Measurements from ENCODE around the gene EME1. TPM values are rescaled to one million over a fixed set of nuclear protein-coding genes. Genes with fewer than 3 reads are reported as not detected.

Gene EME1
- total RNA-seq, 1 experiment from 2014 or later: 20.0 TPM

DNA sequence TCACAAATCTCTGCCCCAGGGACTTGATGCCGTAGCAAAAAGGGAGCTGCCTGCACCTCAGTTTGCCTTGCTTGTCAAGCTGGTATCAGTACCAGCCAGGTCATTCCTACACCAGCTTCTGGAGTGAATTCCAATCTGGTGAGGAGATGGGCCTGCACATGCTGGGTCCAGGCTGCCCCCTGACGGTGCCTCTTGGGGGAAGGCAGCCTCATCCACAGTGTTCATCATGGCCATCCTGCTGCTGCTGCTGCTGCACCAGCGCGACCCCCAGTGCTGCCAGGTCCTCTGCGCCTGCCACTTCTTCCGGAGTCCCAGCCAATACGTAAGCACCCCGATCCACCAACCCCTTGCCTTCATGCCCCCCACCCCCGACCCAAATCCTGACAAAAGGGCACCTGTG lies 8.3 kb upstream of the EME1 start:
- no peak overlapping the region for H3K9ac ChIP-seq (ENCODE audit: low read length)
- intact Hi-C loops (cut with micrococcal nuclease): no loop called here
- H3K4me2 ChIP-seq (ENCODE audit: low read length): no peak overlapping the region
- ChIA-PET POLR2A (ENCODE audit: unreplicated experiment) (no interaction called here), CTCF (interaction anchor here (0.6 kb wide), 1 partner anchor 114 kb away, joined by 5 read pairs; no protein-coding TSS in a partner anchor)
- H3K4me1 ChIP-seq (ENCODE audit: insufficient read depth, low read length): no peaks in the 10 kb centered on the region
- peaks cover 6% of the 10 kb centered on the region for H3F3A ChIP-seq (ENCODE audit: low read length, unreplicated experiment)
- no peak for DNase-seq
- no peak overlapping the region for H2AFZ ChIP-seq (ENCODE audit: low read length)
- no TSS peak for BruUV-seq (replicated peaks)
- H3K79me2 ChIP-seq (ENCODE audit: low read length): no peaks in the 10 kb centered on the region
- H3K27ac ChIP-seq (ENCODE audit: low read length): no peak overlapping the region
- H3K36me3 ChIP-seq (ENCODE audit: low read depth, low read length): peaks cover 28% of the 10 kb centered on the region
- no peaks in the 10 kb centered on the region for H3K9me3 ChIP-seq (ENCODE audit: low read length)
- no peaks in the 10 kb centered on the region for H4K20me1 ChIP-seq (ENCODE audit: low read length)
- H3K9me2 ChIP-seq (replicated peaks; ENCODE audit: low read length): no peaks in the 10 kb centered on the region
- no peak overlapping the region for H3K4me3 ChIP-seq (ENCODE audit: low read length)
- no peaks in the 10 kb centered on the region for H3K27me3 ChIP-seq (ENCODE audit: low read length)
- TF ChIP-seq EZH2phosphoT487 (IDR thresholded peaks at IDR 0.05; ENCODE audit: borderline replicate concordance, low read length) (no peak), EZH2 (IDR thresholded peaks at IDR 0.05; ENCODE audit: low read length, unreplicated experiment) (no peak), CTCF (conservative IDR thresholded peaks at IDR 0.05; ENCODE audit: low read depth, low read length) (no peak)
- ATAC-seq: no peak

DNA sequence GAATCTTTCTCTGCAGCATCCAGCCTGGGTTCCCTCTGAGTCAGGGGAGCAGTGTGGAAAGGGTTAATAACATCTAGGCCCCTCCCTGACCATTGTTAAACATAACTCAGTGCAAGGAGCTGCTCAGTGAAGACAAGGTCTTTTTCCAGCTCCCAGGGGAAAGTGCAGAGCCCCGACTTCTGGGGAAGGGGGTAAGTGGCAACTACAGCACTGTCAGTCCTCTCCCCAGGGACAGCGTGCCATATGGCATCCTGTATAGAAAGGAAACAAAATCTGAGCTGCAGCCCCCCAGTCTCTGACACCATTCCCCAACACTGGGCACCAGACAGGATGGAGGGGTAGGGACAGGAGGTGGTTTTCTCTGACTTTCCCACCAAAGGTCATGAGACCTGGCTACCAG lies 7.9 kb upstream of the EME1 start:
- BruUV-seq (replicated peaks): no TSS peak
- peaks cover 32% of the 10 kb centered on the region for H3K36me3 ChIP-seq (ENCODE audit: low read depth, low read length)
- no peak for ATAC-seq
- H3K79me2 ChIP-seq (ENCODE audit: low read length): peaks cover 3% of the 10 kb centered on the region; the same call in 1 of the 2 replicates
- TF ChIP-seq CTCF (conservative IDR thresholded peaks at IDR 0.05; ENCODE audit: low read depth, low read length) (no peak), EZH2phosphoT487 (IDR thresholded peaks at IDR 0.05; ENCODE audit: borderline replicate concordance, low read length) (no peak), EZH2 (IDR thresholded peaks at IDR 0.05; ENCODE audit: low read length, unreplicated experiment) (no peak)
- no peaks in the 10 kb centered on the region for H3K9me3 ChIP-seq (ENCODE audit: low read length)
- H3K4me1 ChIP-seq (ENCODE audit: insufficient read depth, low read length): no peaks in the 10 kb centered on the region
- no peak overlapping the region for H3K27ac ChIP-seq (ENCODE audit: low read length)
- H3K4me3 ChIP-seq (ENCODE audit: low read length): no peak overlapping the region
- intact Hi-C loops (cut with micrococcal nuclease): no loop called here
- no peak overlapping the region for H3K4me2 ChIP-seq (ENCODE audit: low read length)
- H3K9ac ChIP-seq (ENCODE audit: low read length): no peak overlapping the region
- H4K20me1 ChIP-seq (ENCODE audit: low read length): no peaks in the 10 kb centered on the region
- POLR2A ChIA-PET (ENCODE audit: unreplicated experiment): interaction anchor here (0.7 kb wide), 1 partner anchor 10 kb away, joined by 3 read pairs; no protein-coding TSS in a partner anchor
- H3K27me3 ChIP-seq (ENCODE audit: low read length): no peaks in the 10 kb centered on the region
- CTCF ChIA-PET: interaction anchor here (0.6 kb wide), 1 partner anchor 114 kb away, joined by 5 read pairs; no protein-coding TSS in a partner anchor
- no peak overlapping the region for H2AFZ ChIP-seq (ENCODE audit: low read length)
- H3F3A ChIP-seq (ENCODE audit: low read length, unreplicated experiment): peaks cover 6% of the 10 kb centered on the region
- no peak for DNase-seq
- no peaks in the 10 kb centered on the region for H3K9me2 ChIP-seq (replicated peaks; ENCODE audit: low read length)

- Histone ChIP-seq H2AFZ (ENCODE audit: low read length) (no peak overlapping the region), H3K36me3 (ENCODE audit: low read depth, low read length) (peaks cover 38% of the 10 kb centered on the region), H3K4me1 (ENCODE audit: insufficient read depth, low read length) (no peaks in the 10 kb centered on the region), H4K20me1 (ENCODE audit: low read length) (no peaks in the 10 kb centered on the region), H3K4me2 (ENCODE audit: low read length) (no peak overlapping the region), H3K9ac (ENCODE audit: low read length) (no peak overlapping the region), H3F3A (ENCODE audit: low read length, unreplicated experiment) (peaks cover 6% of the 10 kb centered on the region), H3K27me3 (ENCODE audit: low read length) (no peaks in the 10 kb centered on the region), H3K9me3 (ENCODE audit: low read length) (no peaks in the 10 kb centered on the region), H3K79me2 (ENCODE audit: low read length) (peaks cover 9% of the 10 kb centered on the region), H3K9me2 (replicated peaks; ENCODE audit: low read length) (no peaks in the 10 kb centered on the region), H3K27ac (ENCODE audit: low read length) (no peak overlapping the region), H3K4me3 (ENCODE audit: low read length) (no peak overlapping the region)
- DNase-seq: no peak
- intact Hi-C loops (cut with micrococcal nuclease): no loop called here
- POLR2A ChIA-PET (ENCODE audit: unreplicated experiment): interaction anchor here (0.7 kb wide), 1 partner anchor 10 kb away, joined by 3 read pairs; no protein-coding TSS in a partner anchor
- CTCF ChIA-PET: interaction anchor here (0.6 kb wide), 1 partner anchor 113 kb away, joined by 5 read pairs; no protein-coding TSS in a partner anchor
- BruUV-seq (replicated peaks): no TSS peak
- TF ChIP-seq EZH2phosphoT487 (IDR thresholded peaks at IDR 0.05; ENCODE audit: borderline replicate concordance, low read length): no peak
- TF ChIP-seq EZH2 (IDR thresholded peaks at IDR 0.05; ENCODE audit: low read length, unreplicated experiment): no peak
- TF ChIP-seq CTCF (conservative IDR thresholded peaks at IDR 0.05; ENCODE audit: low read depth, low read length): no peak
- no peak for ATAC-seq
Measured at GRCh38 chr17:50365649-50366393, 7.2 kb upstream of the EME1 start.
